H1 (cell line): Measurements from ENCODE around the gene FHAD1. TPM values are rescaled to one million over a fixed set of nuclear protein-coding genes. Genes with fewer than 3 reads are reported as not detected.

ENCODE experiments used
- EGR1 ChIP-seq: IDR thresholded peaks from 2 replicates; pipeline ENCODE4 v1.6.1; 2011; ENCODE audit warnings: low read depth, low read length, borderline replicate concordance
- SRF ChIP-seq: IDR thresholded peaks from 2 replicates; pipeline ENCODE4 v1.6.1; 2011; ENCODE audit warnings: mild to moderate bottlenecking, low read depth, low read length, moderate library complexity
- polyA plus RNA-seq, 7 experiments: library from polyadenylated mRNA; depleted of rRNA in 3 of 7; stranded (reverse) in 5 of 7; unstranded in 2 of 7; fragments of >200 nt in 5 of 7; fragments of 200-250 nt in 2 of 7; gene quantifications; 1 replicate in 5 of 7; 2 replicates in 1 of 7; 4 replicates in 1 of 7; pipeline versions ENCODE4 v1.2.1 to v1.2.3, GENCODE V29; 2011 to 2013; ENCODE audit warnings: missing spikeins in 2 of 7, mixed read lengths in 2 of 7
- total RNA-seq: library from RNA; stranded (reverse); fragmentation: NEBNext Ultra II Directional; extraction: Animal tissue kit (Norgen Biotek cat#: 25700); gene quantifications from 2 replicates; pipeline ENCODE4 v1.2.1, GENCODE V29; 2021

Gene FHAD1
- total and polyA plus RNA-seq, 2 of the 8 experiments (the other 6 are each of a cell fraction or from before 2014, with no cell fraction given): 0.39 to 0.69 TPM

DNA sequence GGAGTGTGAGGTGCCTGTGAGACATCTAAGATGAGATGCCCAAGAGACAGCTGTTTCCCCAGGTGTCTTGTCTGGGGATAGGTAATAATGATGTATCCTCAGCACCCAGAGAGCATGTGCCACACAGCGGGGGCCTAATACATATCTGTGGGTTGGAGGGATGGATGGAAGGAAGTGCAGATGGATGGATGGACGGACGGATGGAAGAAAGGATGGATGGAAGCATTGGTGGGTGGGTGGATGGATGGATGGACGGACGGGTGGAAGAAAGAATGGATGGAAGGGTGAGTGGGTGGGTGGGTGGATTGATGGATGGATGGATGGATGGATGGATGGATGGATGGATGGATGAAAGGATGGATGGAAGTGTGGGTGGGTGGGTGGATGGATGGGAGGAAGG is 84.2 kb downstream of the FHAD1 start (continued):
- TF ChIP-seq EGR1 (no peak), SRF (no peak)
